ENCODE results near the gene NET1.

NET1 gene

GRCh38 chr10:5461203-5461588 is 48.8 kb downstream of the NET1 start:
- H3K4me1 ChIP-seq (ENCODE audit: insufficient read depth, low read length, severe bottlenecking) = no peaks in the 10 kb centered on the region
- H4K20me1 ChIP-seq (ENCODE audit: insufficient read depth, low read length) = no peaks in the 10 kb centered on the region
- no peak overlapping the region for H3K4me2 ChIP-seq (ENCODE audit: low read length)
- no peak overlapping the region for H3K27ac ChIP-seq (ENCODE audit: low read depth, low read length, poor library complexity, severe bottlenecking)
- H3K36me3 ChIP-seq (ENCODE audit: insufficient read depth, low read length) = peaks cover 45% of the 10 kb centered on the region
- H3K9me2 ChIP-seq (ENCODE audit: low read depth, low read length) = no peaks in the 10 kb centered on the region
- H2AFZ ChIP-seq (ENCODE audit: low read length) = no peak overlapping the region
- H3K27me3 ChIP-seq (ENCODE audit: insufficient read depth, low read length) = no peaks in the 10 kb centered on the region
- no peak overlapping the region for H3K4me3 ChIP-seq (ENCODE audit: low read depth, low read length, poor library complexity, severe bottlenecking)
- no peaks in the 10 kb centered on the region for H3F3A ChIP-seq (ENCODE audit: insufficient read depth, low read length)
- no peaks in the 10 kb centered on the region for H3K9me3 ChIP-seq (ENCODE audit: low read length)
- TF ChIP-seq EZH2 (IDR thresholded peaks at IDR 0.05; ENCODE audit: borderline replicate concordance, low read length) = no peak
- no peak for TF ChIP-seq CTCF (IDR thresholded peaks at IDR 0.05; ENCODE audit: low read length)
- H3K79me2 ChIP-seq (ENCODE audit: insufficient read depth, low read length) = no peaks in the 10 kb centered on the region
- no peak overlapping the region for H3K9ac ChIP-seq (ENCODE audit: low read length)

DNA sequence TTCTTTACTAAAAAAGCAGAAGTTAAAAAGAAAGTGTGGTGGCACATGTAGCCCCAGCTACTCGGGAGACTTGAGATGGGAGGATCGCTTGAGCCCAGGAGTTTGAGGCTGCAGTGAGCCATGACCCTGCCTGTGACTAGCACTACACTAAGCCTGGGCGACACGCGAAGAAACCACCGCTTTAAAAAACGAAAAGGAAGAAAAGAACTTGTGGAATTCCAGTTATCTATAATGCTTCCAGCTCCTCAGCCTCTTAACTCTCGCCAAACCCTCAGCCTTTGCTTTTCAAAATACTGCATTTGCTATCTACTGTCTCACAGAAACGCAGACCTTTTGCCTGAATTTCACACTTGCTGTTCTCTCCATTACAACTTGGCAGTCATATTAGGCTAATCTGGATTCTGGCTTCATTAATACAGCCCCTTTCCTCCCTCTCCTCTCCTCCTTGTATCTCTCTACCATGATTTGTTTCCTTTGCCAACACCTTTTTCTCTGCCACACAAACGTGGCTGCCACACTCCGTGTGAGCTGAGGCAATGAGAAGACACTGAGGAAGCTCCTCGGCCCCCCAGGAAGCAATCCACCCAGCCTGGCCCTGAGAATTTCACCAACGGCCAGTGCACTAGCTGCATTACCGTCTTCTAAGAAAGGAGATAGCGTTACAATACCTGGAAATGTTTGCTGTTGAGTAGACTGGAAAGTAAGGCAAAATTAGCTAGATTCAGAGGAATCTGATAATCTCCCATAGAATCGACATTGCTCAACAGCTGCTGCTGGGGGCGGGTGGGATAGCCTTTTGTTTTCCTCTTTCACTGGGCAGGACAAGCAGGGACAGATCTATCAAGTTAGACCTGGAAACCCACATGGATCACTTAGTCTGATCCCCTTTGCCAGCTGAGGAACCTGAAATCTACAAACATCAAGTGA is 49.8 kb downstream of the NET1 start:
- no peaks in the 10 kb centered on the region; the same call in 1 of the 2 replicates for H3K27me3 ChIP-seq (ENCODE audit: insufficient read depth, low read length)
- TF ChIP-seq CTCF (IDR thresholded peaks at IDR 0.05; ENCODE audit: low read length) = no peak
- no peak for TF ChIP-seq EZH2 (IDR thresholded peaks at IDR 0.05; ENCODE audit: borderline replicate concordance, low read length)
- no peak overlapping the region for H3K9ac ChIP-seq (ENCODE audit: low read length)
- no peaks in the 10 kb centered on the region for H3K4me1 ChIP-seq (ENCODE audit: insufficient read depth, low read length, severe bottlenecking)
- no peaks in the 10 kb centered on the region for H3K79me2 ChIP-seq (ENCODE audit: insufficient read depth, low read length)
- peaks cover 35% of the 10 kb centered on the region for H3K36me3 ChIP-seq (ENCODE audit: insufficient read depth, low read length)
- H3K9me3 ChIP-seq (ENCODE audit: low read length) = no peaks in the 10 kb centered on the region
- no peak overlapping the region for H2AFZ ChIP-seq (ENCODE audit: low read length)
- no peaks in the 10 kb centered on the region for H4K20me1 ChIP-seq (ENCODE audit: insufficient read depth, low read length)
- no peak overlapping the region for H3K4me2 ChIP-seq (ENCODE audit: low read length)
- no peak overlapping the region for H3K4me3 ChIP-seq (ENCODE audit: low read depth, low read length, poor library complexity, severe bottlenecking)
- H3K27ac ChIP-seq (ENCODE audit: low read depth, low read length, poor library complexity, severe bottlenecking) = no peak overlapping the region
- no peaks in the 10 kb centered on the region for H3F3A ChIP-seq (ENCODE audit: insufficient read depth, low read length)
- no peaks in the 10 kb centered on the region for H3K9me2 ChIP-seq (ENCODE audit: low read depth, low read length)

GRCh38 chr10:5462841-5463293 is 50.5 kb downstream of the NET1 start:
- Histone ChIP-seq H3K4me1 (ENCODE audit: insufficient read depth, low read length, severe bottlenecking) (no peaks in the 10 kb centered on the region), H3K4me2 (ENCODE audit: low read length) (no peak overlapping the region)
- TF ChIP-seq EZH2 (IDR thresholded peaks at IDR 0.05; ENCODE audit: borderline replicate concordance, low read length) = no peak

More at GRCh38 chr10:5462841-5463293, 50.5 kb downstream of the NET1 start:
- Histone ChIP-seq H3K4me3 (ENCODE audit: low read depth, low read length, poor library complexity, severe bottlenecking) (no peak overlapping the region), H3F3A (ENCODE audit: insufficient read depth, low read length) (no peaks in the 10 kb centered on the region), H4K20me1 (ENCODE audit: insufficient read depth, low read length) (no peaks in the 10 kb centered on the region), H3K9me3 (ENCODE audit: low read length) (no peaks in the 10 kb centered on the region), H3K9me2 (ENCODE audit: low read depth, low read length) (no peaks in the 10 kb centered on the region), H3K27me3 (ENCODE audit: insufficient read depth, low read length) (no peaks in the 10 kb centered on the region; the same call in 1 of the 2 replicates), H3K9ac (ENCODE audit: low read length) (no peak overlapping the region), H3K36me3 (ENCODE audit: insufficient read depth, low read length) (peaks cover 29% of the 10 kb centered on the region), H3K27ac (ENCODE audit: low read depth, low read length, poor library complexity, severe bottlenecking) (no peak overlapping the region), H3K79me2 (ENCODE audit: insufficient read depth, low read length) (no peaks in the 10 kb centered on the region), H2AFZ (ENCODE audit: low read length) (no peak overlapping the region)

Measured in OCI-LY1 (cell line).